GM19468 (cell line): Measurements from ENCODE around the gene SLC35A2.

Experiments used
- ATAC-seq: cut with Tn5 transposase; IDR thresholded peaks from one replicate; pipeline ENCODE4 v1.9.1; 2021; ENCODE audit warnings: mild to moderate bottlenecking, moderate library complexity, moderate number of reproducible peaks; ENCODE audit not compliant: unreplicated experiment; ENCODE audit errors: extremely low read depth

The SLC35A2 gene

DNA sequence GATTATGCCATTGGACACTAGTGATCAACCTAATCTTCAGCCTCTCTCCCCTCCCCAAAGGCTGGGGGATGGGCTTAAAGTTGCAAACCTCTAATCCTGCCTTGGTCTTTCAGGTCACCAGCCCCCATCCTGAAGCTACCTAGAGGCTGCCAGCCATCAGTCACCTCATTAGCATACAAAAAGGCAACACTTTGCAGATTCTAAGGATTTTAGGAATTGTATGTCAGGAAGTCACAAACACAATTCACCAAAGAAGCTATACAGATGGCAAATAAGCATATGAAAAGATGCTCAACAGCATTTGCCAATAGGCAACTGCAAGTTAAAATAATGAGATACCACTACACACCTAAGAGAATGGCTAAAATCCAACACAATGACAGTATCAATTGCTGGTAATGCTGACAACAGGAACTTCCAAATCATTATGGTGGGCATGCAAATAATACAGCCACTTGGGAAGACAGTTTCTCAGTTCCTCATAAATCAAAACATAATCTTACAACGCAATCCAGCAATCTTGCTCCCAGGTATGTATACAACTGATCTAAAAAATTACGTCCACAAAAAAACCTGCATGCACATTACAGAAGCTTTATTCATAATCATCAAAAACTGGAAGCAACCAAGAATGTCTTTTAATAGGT, 16.4 kb upstream of the SLC35A2 start:
- no peak for ATAC-seq

DNA sequence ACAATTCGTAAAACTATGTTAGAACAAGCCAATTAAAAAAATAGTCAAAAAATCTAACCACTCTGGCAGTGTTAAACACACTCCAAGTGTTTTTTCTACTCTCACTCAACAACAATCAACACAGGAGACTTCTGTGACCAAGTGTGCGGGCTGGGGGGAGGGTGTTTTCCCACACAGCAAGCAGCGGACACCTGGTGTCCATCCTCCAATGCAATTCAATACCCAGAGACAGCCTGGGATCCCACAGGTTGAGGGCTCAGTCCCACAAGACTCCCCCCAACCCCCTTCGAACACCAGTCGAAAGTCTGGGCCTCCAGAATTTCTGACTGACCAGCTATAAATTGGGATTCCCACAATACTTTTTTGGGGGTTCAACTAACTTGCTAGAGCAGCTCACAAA, 15.7 kb upstream of the SLC35A2 start:
- ATAC-seq = no peak

DNA sequence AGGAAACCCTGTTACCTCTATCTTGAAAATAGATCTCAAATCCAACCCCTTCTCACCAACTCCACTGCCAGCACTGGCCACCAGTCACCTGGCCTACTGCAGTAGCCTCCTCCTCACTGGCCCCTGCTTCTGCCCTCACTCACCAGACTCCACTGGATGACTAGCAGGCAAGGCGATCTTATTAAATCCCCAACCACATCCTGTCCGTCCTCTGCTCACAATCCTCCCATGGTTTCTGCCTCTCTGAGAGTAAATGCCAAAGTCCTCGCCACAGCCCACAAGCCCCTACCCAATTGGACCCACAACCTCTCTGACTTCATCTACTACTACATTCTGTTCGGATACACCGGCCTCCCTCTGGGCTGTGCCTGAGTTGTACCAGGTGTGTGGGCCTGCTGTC, 12.8 kb upstream of the SLC35A2 start:
- ATAC-seq = no peak

DNA sequence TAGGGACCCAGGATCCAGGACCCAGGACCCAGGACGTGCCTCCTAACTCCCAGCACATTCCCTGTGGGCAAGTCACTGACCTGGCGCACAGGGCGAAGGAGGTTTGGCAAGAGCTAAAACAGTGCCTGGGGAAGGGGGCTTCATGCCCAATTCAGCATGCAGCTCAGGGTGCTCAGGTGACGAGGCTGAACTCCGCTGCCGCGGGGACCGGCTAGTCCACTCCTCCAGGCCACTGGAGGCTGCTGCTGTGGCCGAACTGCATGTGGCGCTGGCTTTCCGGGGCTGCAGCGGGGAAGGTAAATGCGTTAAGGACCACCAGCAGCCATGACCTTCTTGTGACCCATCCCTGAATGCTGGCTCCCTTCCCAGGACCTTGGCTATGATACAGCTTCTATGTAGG, 12.3 kb upstream of the SLC35A2 start:
- ATAC-seq = no peak

DNA sequence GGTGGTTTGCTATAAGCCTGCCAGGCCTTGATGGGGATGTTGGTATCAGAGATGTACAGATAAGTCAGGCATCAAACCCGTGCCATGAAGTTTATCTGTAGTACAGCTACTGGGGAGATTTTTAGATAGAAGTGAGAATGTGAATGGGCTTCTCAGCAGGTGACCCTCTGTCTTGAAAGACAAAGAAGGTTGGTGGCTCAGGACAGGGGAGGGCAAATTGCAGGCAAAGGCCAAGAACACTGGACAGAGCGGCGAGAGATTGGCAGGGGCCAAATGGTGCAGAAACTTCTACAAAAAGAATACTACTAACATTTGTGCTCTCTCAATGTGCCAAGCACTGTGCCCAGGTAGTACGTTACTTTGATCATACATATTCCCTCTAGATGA, 9.3 kb upstream of the SLC35A2 start:
- ATAC-seq = no peak

DNA sequence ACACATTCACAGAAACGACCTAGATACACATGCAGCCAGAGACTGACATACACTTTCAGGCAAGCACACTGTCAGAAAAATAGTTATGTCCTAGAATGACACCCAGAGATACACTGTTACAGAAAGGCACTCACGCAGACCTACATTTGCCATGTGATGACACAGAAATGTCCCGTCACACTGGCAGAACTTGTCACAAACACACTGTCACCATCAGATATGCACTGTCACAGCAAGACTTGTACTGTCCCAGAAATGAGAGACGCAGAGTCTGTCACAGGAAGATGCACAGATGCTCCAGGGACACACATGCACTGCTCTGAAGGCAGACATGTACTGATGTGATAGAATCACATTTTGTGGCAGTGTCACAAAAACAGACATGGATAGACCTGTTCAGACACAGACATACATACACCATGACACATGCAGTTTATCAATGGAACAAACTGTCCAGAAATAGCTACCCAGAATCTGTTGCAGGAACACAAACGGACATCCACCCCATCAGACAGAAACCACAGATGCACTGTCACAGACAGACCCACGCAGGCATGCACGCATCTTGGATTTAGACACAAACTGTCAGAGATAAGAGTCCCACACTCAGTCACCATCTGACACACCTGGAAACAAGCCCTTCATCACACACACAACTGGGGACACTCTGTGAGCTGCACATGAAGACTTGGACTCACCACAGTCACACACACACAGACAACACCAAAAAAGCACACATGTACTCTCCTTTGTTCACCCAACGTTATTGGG, 8.7 kb upstream of the SLC35A2 start:
- no peak for ATAC-seq

DNA sequence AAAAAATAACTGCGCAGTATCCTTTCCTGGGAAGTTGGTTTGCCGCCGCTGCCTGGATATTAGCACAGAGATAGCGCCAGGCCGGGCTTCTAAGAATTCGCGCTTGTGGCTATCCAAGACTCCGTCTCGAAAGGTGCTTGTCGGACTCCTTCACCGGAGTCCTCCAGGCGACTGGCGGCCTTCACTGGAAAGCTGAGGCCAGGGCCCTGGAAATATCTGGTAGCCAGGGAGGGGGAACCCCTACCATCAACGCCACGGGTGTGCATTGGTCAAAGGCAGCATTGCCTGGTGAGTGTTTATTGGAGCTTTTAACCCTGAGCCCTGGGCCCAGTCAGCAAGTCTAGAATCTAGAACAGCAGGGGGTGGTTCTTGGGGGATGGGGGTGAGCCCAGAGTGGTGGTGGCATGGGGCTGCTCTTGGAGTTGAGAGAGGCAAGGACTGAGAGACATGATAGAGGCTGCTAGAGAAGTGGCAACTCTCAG, 8.0 kb upstream of the SLC35A2 start:
- ATAC-seq = no peak

DNA sequence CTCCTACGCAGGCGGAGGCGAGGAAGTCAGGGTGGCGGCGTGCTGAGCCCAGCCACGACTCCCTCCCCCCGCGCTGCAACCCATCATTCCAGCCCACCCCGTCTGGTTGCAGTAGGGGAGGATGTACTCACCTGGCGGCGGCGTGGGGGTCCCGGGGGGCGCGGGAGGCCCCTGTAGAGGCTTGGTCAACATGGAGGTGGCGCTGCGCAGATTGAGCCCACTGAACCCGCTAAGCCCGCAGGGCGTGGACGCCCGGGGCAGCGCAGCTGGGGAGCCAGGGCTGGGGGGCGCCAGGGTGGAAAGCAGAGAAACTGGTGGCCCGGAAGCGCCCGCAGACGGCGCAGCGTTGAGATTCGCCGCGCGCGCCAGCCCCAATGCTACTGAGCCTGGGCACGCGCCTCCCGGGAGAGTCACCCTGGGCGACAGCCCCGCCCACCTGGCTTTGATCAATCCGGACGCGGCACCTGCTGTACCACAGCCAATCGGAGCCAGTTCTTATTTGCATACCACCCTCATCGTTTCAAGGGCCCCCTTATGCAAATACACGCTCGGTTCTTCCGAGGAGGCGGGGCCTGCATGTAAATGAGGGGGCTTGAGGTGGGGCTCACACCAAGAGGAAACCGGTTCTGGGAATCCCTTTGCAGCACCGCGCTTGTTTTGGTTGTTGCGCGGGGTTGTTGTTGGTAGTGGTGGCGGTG, 7.3 kb upstream of the SLC35A2 start, which contains the start of gene PIM2:
Gene PIM2, minus strand, starts transcription at position 382 of the 698 bp plus-strand sequence. Its CDS starts 190 bp downstream, at position 192.
- no peak for ATAC-seq

DNA sequence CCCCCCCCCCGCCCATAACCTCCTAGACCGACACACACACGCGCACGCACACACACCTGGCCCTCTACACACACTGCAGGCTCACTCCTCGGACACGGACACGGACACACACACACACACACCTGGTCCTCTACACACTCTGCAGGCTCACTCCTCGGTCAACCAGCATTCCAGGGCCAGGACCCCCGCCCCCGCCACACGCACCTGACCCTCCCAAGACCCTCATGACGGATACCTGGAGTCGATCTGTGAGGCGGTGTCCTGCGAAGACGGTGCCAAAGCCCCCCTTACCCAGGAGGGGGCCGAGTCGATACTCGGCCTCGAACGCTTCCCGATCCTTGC, 6.8 kb upstream of the SLC35A2 start:
- no peak for ATAC-seq

DNA sequence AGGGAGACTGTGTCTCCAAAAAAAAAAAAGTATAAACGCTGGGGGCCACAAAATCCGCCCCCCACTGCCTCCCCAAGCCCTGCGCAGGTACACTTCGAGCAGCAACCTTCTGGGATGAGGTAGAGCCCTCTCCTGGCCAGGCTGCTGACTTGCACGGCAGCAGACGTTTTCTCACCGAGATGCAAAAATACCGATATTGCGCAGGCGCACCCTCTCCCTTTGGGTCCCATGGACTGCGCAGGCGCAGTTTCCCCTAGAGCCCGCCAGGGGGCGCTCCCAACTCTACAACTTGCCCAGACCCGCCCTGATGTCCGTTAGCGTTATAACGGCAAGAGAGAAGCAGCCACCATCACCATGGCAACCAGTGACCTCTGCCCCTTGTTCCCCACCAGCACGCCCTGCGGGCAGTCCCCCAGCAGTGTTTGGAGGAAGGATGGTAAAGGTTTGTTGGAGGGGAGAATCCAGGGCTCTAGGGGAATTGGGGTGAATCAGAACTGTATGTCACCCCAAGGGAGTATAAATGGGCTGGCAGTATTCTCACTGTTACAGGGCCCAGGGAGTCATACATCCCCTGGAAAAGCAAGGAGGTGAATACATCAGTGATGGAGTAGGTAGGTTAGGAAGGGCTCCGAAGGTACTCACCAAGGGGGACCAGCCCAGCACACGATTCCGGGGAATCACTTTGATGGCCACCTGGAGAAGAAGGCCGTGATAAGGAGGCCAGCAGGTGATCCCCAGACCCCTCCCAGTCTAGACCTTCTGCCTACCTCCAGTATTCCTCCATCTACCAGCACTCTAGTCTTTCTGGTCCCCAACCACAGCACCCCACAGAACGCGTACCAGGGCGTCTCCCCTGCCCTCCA, 5.9 kb upstream of the SLC35A2 start:
- peak; percentile 21 for ATAC-seq

DNA sequence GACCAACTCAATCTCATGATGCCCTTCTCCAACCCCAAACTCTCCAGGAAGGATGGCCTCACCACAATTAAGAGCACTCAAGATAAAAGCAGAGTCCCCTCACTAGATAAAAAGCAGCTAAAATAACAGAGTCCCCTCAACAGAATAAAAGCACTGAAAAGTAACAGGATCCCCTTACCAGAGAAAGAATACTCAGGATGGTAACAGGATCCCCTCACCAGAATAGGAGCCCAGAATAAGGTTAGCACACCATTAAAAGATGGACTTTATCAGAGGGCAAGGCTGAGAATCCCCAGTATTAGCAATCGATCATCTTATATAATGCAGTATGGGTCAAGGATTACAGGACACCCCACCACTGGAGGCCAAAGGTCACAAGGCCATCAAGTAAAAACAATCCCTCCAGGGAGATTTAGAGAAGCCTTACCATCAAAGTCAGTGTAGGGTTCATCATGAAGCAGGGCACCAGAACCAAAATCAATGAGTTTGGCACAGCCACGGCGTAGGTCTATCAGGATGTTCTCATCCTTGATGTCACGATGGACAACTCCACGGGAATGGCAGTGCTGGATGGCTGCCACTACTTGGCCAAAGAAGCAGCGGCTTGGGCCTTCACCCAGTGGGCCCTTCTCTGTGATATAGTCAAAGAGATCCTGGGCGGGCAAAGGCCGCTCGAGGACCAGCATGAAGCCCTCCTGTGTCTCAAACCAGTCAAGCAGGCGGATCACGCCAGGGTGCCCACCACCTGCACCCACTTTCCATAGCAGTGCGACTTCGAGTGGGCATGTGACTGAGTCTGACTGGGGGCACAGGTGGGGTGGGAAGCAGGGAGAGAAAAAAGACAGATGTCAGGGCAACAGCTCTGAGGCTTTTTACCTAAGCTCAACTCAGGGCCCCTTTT, 3.4 kb upstream of the SLC35A2 start:
- no peak for ATAC-seq

DNA sequence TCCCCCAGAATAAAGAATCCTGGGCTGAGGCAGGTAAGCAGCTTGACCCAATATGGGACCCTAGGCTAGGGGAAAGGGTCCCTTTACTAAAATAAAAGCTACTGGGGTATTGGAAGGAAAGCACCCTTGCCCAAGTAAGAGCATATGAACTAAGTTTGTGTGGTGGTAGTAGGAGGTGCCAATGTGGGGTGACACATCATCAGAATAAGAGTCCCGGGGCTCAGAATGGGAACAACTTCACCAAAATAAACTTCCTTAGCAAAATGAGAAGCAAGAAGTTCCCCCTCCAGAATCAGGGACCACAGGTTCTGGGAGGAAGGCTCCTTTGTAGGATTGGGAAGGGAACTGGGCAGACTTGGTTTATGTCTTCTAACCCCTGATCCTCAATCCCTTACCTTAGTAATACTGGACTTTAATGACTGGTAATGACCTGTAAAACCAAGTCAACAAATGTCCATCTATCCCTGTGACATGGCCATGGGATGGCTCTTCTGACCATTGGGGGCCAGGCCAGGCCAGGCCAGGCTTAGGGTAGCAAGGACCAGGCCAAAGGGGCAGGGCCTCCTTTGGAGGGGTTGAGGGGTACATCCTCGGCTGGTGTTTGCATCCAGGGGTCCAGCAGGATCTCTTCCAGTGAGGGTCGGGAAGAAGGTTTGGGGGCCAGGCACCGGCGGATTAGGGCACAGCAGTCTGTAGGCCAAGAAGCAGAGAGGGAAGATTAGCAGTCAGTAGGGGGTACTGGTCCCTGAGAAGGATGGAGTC, 2.3 kb upstream of the SLC35A2 start:
- no peak for ATAC-seq

DNA sequence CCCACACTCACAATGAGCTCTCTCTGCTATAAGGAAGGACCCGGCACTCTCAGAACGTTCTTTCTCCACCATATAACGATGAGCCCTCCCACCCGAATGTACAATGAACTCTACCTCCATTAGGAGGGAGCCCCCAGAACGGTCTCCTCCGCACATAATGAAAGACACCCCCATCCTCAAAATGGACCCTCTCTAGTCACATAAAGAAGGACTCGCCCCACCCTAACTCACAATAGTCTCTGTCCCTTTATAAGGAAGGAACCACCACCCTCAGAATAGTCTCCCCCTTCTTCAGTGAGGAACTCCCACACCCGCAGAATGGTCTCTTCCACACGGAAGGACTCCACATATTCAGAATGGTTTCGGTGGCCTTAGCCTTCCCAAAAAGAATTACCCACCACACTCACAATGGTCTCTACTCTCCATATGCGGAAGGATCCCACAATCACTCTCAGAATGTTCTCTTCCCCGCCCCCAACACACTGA, 477 bp downstream of the SLC35A2 start:
- no peak for ATAC-seq

DNA sequence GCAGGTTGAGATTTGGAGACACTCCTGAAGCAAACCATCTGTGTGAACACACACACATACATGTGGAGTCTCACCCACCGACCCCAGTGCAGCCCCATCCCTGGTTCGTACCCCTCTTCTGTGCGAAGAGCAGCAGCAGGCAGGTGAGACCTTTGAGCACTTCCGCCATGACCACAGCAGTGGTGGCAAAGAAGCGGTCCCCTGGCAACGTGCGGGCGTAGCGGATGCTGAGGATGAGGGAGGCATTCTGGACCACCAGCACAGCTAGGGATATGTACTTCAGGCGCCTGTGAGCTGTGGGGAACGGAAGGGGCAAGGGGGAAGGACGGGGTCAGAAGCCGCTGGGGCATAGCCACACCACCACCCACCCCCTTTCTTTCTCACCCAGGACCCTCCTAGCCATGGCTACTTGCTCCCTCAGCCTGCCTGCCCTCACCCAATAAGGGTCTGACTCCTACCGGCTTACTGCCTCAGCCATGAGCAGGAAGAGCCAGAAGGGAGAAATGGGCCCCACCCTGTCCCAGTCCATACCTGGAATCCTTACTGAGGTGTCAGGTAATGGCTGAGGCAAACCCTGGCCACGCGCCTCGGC, 1.6 kb downstream of the SLC35A2 start:
- ATAC-seq = no peak

DNA sequence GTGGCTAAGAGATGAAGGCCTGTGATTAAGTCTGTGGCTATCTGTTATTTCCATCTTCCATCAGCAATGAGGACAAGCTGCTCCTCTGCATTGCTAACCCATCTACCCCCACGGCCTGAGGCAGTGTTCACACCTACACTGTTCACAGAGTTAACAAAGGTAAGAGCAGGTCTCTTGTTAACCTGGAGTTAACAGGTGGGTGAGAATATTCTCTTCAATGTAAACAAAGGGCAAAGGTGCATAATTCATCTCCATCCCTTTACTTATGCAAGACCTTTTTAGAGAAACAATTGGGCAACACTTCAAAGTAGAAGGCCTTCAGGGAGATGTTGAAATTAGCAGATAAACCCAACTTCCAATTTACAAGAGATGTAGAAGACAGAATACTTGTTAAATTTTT, 2.8 kb downstream of the SLC35A2 start:
- no peak for ATAC-seq

DNA sequence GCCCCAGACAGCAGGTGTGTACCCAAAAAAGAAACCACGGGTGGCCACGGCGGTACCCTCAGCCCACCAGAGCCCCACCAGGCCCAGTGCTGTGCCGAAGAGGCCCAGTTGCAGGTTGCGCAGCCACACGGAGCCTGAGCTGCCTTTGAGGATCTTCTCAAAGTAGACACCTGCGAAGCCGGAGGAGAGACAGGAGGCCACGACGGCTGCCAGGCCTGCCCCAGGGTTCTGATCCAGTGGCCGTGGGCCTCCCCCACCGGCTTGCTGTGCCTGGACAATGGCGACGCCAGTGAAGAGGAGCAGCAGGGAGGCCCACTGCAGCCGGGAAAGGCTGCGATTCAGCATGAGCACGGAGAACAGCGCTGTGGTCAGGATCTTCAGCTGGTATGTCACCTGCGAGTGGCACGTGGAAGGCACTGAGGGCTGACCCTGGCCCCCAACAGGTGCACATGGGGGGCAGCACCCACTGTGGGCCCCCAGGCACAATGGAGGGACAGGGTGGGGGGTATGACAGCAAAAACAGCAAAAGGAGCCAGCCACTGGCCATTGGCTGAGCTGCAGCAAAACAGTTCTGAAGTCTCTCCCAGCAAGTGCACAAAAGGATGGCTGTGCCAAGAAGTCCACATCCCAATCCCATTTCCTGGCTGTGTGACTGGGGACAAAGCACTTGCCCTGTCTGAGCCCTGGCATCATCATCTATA, 6.2 kb downstream of the SLC35A2 start:
- ATAC-seq = no peak

DNA sequence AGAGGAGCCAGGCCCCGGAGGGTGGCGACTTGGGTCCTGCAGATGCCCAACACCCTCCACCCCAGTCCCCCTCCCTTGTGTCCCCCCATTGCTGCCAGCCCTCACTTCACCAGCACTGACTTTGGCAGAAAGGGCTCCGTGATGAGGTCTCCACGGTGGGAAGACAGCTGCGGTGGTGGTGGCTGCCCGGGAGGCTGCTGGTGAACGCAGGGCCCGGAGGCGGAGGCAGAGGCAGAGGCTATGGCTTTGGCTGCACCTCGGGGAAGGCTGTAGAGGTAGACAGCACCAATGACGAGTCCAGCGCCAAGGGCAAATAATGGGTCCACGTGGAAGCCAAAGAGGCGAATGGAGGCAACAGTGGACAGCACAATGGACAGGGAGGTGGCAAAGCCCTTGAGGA, 6.8 kb downstream of the SLC35A2 start:
- ATAC-seq = no peak

DNA sequence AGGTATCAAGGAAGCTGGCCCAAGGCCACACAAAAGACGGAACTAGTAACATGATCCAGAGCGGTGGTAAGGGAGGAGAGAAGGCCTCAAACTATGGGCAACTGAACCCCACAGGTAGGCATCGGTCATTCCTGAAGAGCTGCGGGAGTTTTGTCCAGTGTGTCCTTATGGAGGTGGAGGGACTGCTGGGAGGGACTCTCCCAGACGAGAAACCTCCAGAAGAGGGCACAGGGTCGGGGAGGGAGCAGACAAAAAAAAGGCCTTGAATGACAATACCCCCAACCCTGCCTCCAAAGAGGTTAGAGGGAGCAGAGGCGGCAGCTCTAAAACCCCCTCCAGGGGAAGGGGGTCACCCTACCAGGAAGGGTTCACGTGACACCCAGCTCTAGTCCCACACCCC, 7.3 kb downstream of the SLC35A2 start:
- ATAC-seq = no peak
